GM19452 (cell line): ENCODE measurements around the gene PARS2.

Experiments used
- ATAC-seq: cut with Tn5 transposase; IDR thresholded peaks from one replicate; pipeline ENCODE4 v1.9.1; 2021; ENCODE audit not compliant: unreplicated experiment

Gene PARS2

GRCh38 chr1:54742282-54742681, 22.0 kb downstream of the PARS2 start:
- ATAC-seq, result no peak

GRCh38 chr1:54741531-54741930, 22.8 kb downstream of the PARS2 start:
- no peak for ATAC-seq

GRCh38 chr1:54738244-54738643, 26.1 kb downstream of the PARS2 start:
- ATAC-seq, result no peak

GRCh38 chr1:54736685-54737084, 27.6 kb downstream of the PARS2 start:
- ATAC-seq, result no peak

- ATAC-seq, result no peak
Measured at GRCh38 chr1:54728027-54728426, 36.3 kb downstream of the PARS2 start.

- ATAC-seq, result no peak
Measured at GRCh38 chr1:54724771-54725170, 39.6 kb downstream of the PARS2 start.

- ATAC-seq, result no peak
Measured at GRCh38 chr1:54723985-54724384, 40.3 kb downstream of the PARS2 start.

- ATAC-seq, result no peak
Measured at GRCh38 chr1:54721719-54722118, 42.6 kb downstream of the PARS2 start.

- ATAC-seq, result no peak
Measured at GRCh38 chr1:54716299-54717047, 47.9 kb downstream of the PARS2 start.

GRCh38 chr1:54715493-54716298, 48.6 kb downstream of the PARS2 start, which contains the start of gene TTC4:
Gene TTC4 (plus strand): TSS chr1:54715861. CDS start chr1:54715909, 48 bp downstream.
- peak; percentile 94 for ATAC-seq

- ATAC-seq, result no peak
Measured at GRCh38 chr1:54714881-54715492, 49.3 kb downstream of the PARS2 start.

- no peak for ATAC-seq
Measured at GRCh38 chr1:54711536-54711935, 52.8 kb downstream of the PARS2 start.

GRCh38 chr1:54710841-54711240, 53.5 kb downstream of the PARS2 start:
- no peak for ATAC-seq

- no peak for ATAC-seq
Measured at GRCh38 chr1:54710434-54710833, 53.9 kb downstream of the PARS2 start.

- no peak for ATAC-seq
Measured at GRCh38 chr1:54709547-54710292, 54.6 kb downstream of the PARS2 start.

- ATAC-seq, result no peak
Measured at GRCh38 chr1:54708385-54708784, 55.9 kb downstream of the PARS2 start.
